ENCODE measurements around the gene PPP1R1A.

- no peak for TF ChIP-seq CTCF (conservative IDR thresholded peaks at IDR 0.05; ENCODE audit: low read depth, low read length)
- TF ChIP-seq EZH2 (IDR thresholded peaks at IDR 0.05; ENCODE audit: borderline replicate concordance, low read depth, low read length, poor library complexity, severe bottlenecking): no peak
Measured at GRCh38 chr12:54628186-54628846, 39.9 kb upstream of the PPP1R1A start.
